SK-N-SH (cell line): ENCODE data around the gene NEURL1. TPM values are rescaled to one million over a fixed set of nuclear protein-coding genes. Genes with fewer than 3 reads are reported as not detected.

Experiments
- CTCF ChIA-PET: fragments of 300-600, 350-600 bp; formaldehyde crosslinking; extraction: SDS; loops from one replicate; lab custom pipeline; 2021; lab: Yijun Ruan, JAX
- POLR2A ChIA-PET: fragments of 350-600 bp; sonication (Branson Sonifier 250); formaldehyde crosslinking; extraction: SDS; loops from one replicate; lab custom pipeline; 2020; ENCODE audit warnings: antibody characterized with exemption, inconsistent platforms; lab: Yijun Ruan, JAX
- DNase-seq: peaks from one replicate; pipeline ENCODE4 v3.0.0; 2012
- H2AFZ ChIP-seq: fragments of 200-600 bp; sonication (generic); 2 replicates; pipeline ENCODE4 v1.8.1; 2016; ENCODE audit warnings: antibody characterized with exemption, mild to moderate bottlenecking, low read depth
- H3F3A ChIP-seq: fragments of 200-600 bp; sonication (generic); replicated peaks from 2 replicates; pipeline ENCODE3; 2016; ENCODE audit warnings: antibody characterized with exemption, mild to moderate bottlenecking; ENCODE audit not compliant: insufficient read depth
- H3K27ac ChIP-seq, 2 experiments: fragments of 200-500 bp in 1 of 2; fragments of 200-600 bp in 1 of 2; sonication (Bioruptor generic) in 1 of 2; sonication (generic), shearing (Covaris generic) in 1 of 2; 2 replicates each; pipeline versions ENCODE4 v1.5.1 to v1.6.1; 2014 to 2016; ENCODE audit warnings: low read depth in 2 of 2, inconsistent platforms in 1 of 2, low read length in 1 of 2, mild to moderate bottlenecking in 1 of 2, mixed read lengths in 1 of 2
- H3K27me3 ChIP-seq: fragments of 200-600 bp; sonication (generic), shearing (Covaris generic); 2 replicates; pipeline ENCODE4 v1.6.1; 2016; ENCODE audit warnings: mixed run types; ENCODE audit not compliant: insufficient read depth
- H3K36me3 ChIP-seq, 2 experiments: fragments of 200-500 bp in 1 of 2; fragments of 200-600 bp in 1 of 2; sonication (Bioruptor generic) in 1 of 2; sonication (generic) in 1 of 2; replicated peaks in 1 of 2; 2 replicates each; pipeline versions ENCODE3 to v1.5.1; 2014 to 2016; ENCODE audit warnings: low read length in 1 of 2, mild to moderate bottlenecking in 1 of 2; ENCODE audit not compliant: insufficient read depth in 2 of 2, control insufficient read depth in 1 of 2
- H3K4me1 ChIP-seq, 2 experiments: fragments of 200-500 bp in 1 of 2; fragments of 200-600 bp in 1 of 2; sonication (Bioruptor generic) in 1 of 2; sonication (generic), shearing (Covaris generic) in 1 of 2; 2 replicates each; pipeline versions ENCODE4 v1.5.1 to v1.6.1; 2014 to 2016; ENCODE audit warnings: low read depth in 1 of 2, low read length in 1 of 2, mixed run types in 1 of 2; ENCODE audit not compliant: insufficient read depth in 2 of 2, control insufficient read depth in 1 of 2
- H3K4me2 ChIP-seq: fragments of 200-600 bp; sonication (generic), shearing (Covaris generic); 2 replicates; pipeline ENCODE4 v1.6.1; 2017; ENCODE audit warnings: mixed run types
- H3K4me3 ChIP-seq, 2 experiments: fragments of 200-500 bp in 1 of 2; fragments of 200-600 bp in 1 of 2; sonication (Bioruptor generic) in 1 of 2; sonication (generic), shearing (Covaris generic) in 1 of 2; 2 replicates each; pipeline versions ENCODE4 v1.5.1 to v1.8.1; 2014 to 2016; ENCODE audit warnings: low read depth in 2 of 2, inconsistent platforms in 1 of 2, low read length in 1 of 2, mild to moderate bottlenecking in 1 of 2, mixed read lengths in 1 of 2, moderate library complexity in 1 of 2
- H3K79me2 ChIP-seq: fragments of 200-600 bp; sonication (generic); 2 replicates; pipeline ENCODE4 v1.8.1; 2017; ENCODE audit warnings: mild to moderate bottlenecking; ENCODE audit not compliant: insufficient read depth
- H3K9ac ChIP-seq: fragments of 200-600 bp; sonication (generic); 2 replicates; pipeline ENCODE4 v1.6.1; 2017; ENCODE audit warnings: mixed run types
- H3K9me2 ChIP-seq: fragments of 200-600 bp; sonication (generic); 2 replicates; pipeline ENCODE4 v1.6.1; 2017; ENCODE audit warnings: mixed run types
- H3K9me3 ChIP-seq: fragments of 200-600 bp; sonication (generic); 2 replicates; pipeline ENCODE4 v1.6.1; 2017; ENCODE audit warnings: mixed run types, mild to moderate bottlenecking, moderate library complexity
- H4K20me1 ChIP-seq: fragments of 200-600 bp; sonication (generic); 2 replicates; pipeline ENCODE4 v1.6.1; 2017; ENCODE audit warnings: mild to moderate bottlenecking, mixed run types; ENCODE audit not compliant: insufficient read depth
- CHD2 ChIP-seq: fragments of 150-350 bp; IDR thresholded peaks from 2 replicates; pipeline ENCODE4 v1.6.1; 2018; ENCODE audit warnings: low read length; ENCODE audit not compliant: partially characterized antibody
- EP300 ChIP-seq, 2 experiments: IDR thresholded peaks; 2 replicates each; pipeline versions ENCODE4 v1.4.0 to v1.6.1; 2012; ENCODE audit warnings: borderline replicate concordance in 1 of 2, low read depth in 1 of 2, low read length in 1 of 2
- EZH2phosphoT487 ChIP-seq: fragments of 200-600 bp; sonication (generic); IDR thresholded peaks from 2 replicates; pipeline ENCODE4 v1.6.1; 2017; ENCODE audit warnings: low read depth, mixed run types, mild to moderate bottlenecking, antibody characterized with exemption, moderate library complexity, borderline replicate concordance
- FOXM1 ChIP-seq: IDR thresholded peaks from 2 replicates; pipeline ENCODE4 v1.4.0; 2012; ENCODE audit warnings: low read depth, mild to moderate bottlenecking
- GABPA ChIP-seq: IDR thresholded peaks from 2 replicates; pipeline ENCODE4 v1.4.0; 2012; ENCODE audit warnings: low read depth, mild to moderate bottlenecking
- GATA2 ChIP-seq: sonication (generic); formaldehyde crosslinking; IDR thresholded peaks from 2 replicates; pipeline ENCODE4 v1.5.0; 2020; ENCODE audit warnings: mild to moderate bottlenecking, missing genetic modification reagents
- JUND ChIP-seq: IDR thresholded peaks from 2 replicates; pipeline ENCODE4 v1.4.0; 2012
- MXI1 ChIP-seq: IDR thresholded peaks from 2 replicates; pipeline ENCODE4 v1.6.1; 2012; ENCODE audit warnings: mild to moderate bottlenecking, low read depth, low read length, improper control_type of control experiment
- NFIC ChIP-seq: IDR thresholded peaks from 2 replicates; pipeline ENCODE4 v1.4.0; 2012; ENCODE audit warnings: borderline replicate concordance
- SIN3A ChIP-seq: IDR thresholded peaks from 2 replicates; pipeline ENCODE4 v1.6.1; 2012; ENCODE audit warnings: low read depth, mild to moderate bottlenecking, low read length, moderate library complexity, borderline replicate concordance
- TAF1 ChIP-seq: IDR thresholded peaks from 2 replicates; pipeline ENCODE4 v1.6.1; 2012; ENCODE audit warnings: low read depth, mild to moderate bottlenecking, low read length, moderate library complexity, borderline replicate concordance
- TCF12 ChIP-seq: IDR thresholded peaks from 2 replicates; pipeline ENCODE4 v1.4.0; 2012
- TEAD4 ChIP-seq: IDR thresholded peaks from 2 replicates; pipeline ENCODE4 v1.4.0; 2012; ENCODE audit warnings: mild to moderate bottlenecking, borderline replicate concordance; ENCODE audit not compliant: insufficient read depth
- WGBS: methylation state at CpG from one replicate; pipeline ENCODE4 v1.1.6; 2017; ENCODE audit warnings: low lambda C conversion rate; 5-methylcytosine and 5-hydroxymethylcytosine counted together
- polyA plus RNA-seq, 3 experiments: library from polyadenylated mRNA; depleted of rRNA; stranded (reverse); fragments of >200 nt; gene quantifications; 2 replicates each; pipeline ENCODE4 v1.2.3, GENCODE V29; 2012
- TF ChIP-seq, protein P1 (sequence below): fragments of 150-350 bp; IDR thresholded peaks from 2 replicates; pipeline ENCODE4 v1.6.1; 2017; ENCODE audit warnings: antibody characterized with exemption, low read length, low read depth, borderline replicate concordance
- TF ChIP-seq, protein P2 (sequence below): IDR thresholded peaks from 2 replicates; pipeline ENCODE4 v1.4.0; 2012; ENCODE audit warnings: low read depth, borderline replicate concordance
- TF ChIP-seq, protein P3 (sequence below): fragments of 200-600 bp; sonication (generic); IDR thresholded peaks from 2 replicates; pipeline ENCODE4 v1.6.1; 2017; ENCODE audit warnings: antibody characterized with exemption, mild to moderate bottlenecking, moderate library complexity
- TF ChIP-seq, protein P4 (sequence below): fragments of 150-350 bp; IDR thresholded peaks from 2 replicates; pipeline ENCODE4 v1.6.1; 2016; ENCODE audit warnings: mild to moderate bottlenecking, low read depth, low read length
- TF ChIP-seq, protein P5 (sequence below): IDR thresholded peaks from 2 replicates; pipeline ENCODE4 v1.6.1; 2012; ENCODE audit warnings: mild to moderate bottlenecking, low read depth, low read length, moderate library complexity
- TF ChIP-seq, protein P6 (sequence below): IDR thresholded peaks from 2 replicates; pipeline ENCODE4 v1.4.0; 2012; ENCODE audit warnings: low read depth, borderline replicate concordance

NEURL1 gene
- polyA plus RNA-seq, 1 of the 3 experiments (the other 2 are of a cell fraction): 0.05 TPM

DNA sequence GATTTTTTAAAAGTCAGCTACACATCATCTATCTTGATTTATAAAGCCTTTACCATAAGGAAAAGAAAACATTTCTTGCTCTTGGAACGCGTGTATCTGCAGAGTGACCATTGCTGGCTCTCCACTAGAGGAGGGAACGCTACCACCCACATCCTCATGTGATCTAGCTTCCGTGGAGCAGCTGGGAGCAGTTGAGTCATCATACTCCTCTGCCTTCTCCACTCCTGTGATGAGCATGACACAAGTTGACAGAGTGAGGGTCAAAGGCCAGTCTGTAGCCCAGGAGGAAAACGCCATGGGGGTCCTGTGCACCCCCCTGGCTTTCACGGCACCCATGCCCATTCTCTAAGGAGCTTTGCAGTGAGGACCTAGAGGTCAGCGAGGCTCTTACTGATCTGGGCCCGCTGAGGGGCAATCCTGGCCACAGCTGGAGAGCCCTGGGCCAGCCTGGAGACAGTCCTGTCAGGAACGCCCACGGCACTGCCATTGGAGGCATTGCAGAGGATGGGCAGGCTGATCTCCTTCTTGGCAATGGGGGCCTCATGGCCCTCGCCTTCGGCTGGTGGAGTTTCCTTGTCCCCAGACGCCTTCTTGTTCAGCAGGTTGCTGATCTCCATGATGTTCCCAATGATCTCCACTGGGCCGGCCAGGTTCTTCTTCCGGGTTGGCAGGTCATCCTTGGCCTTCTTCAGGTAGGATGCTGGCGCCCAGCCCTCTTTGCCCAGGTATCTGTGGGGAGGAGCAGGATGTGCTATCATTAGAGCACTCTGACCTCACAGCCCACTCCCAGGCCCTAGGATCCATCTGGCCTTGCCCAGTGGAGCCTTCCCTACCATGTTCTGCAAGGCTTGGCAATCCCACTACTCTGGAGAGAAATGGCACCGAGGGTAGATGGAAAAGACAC lies 119.2 kb downstream of the NEURL1 start (continued):
- no peak for TF ChIP-seq TEAD4
- TF ChIP-seq, protein P1, sequence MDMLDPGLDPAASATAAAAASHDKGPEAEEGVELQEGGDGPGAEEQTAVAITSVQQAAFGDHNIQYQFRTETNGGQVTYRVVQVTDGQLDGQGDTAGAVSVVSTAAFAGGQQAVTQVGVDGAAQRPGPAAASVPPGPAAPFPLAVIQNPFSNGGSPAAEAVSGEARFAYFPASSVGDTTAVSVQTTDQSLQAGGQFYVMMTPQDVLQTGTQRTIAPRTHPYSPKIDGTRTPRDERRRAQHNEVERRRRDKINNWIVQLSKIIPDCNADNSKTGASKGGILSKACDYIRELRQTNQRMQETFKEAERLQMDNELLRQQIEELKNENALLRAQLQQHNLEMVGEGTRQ: no peak
- TF ChIP-seq JUND: no peak
- TF ChIP-seq, protein P2, sequence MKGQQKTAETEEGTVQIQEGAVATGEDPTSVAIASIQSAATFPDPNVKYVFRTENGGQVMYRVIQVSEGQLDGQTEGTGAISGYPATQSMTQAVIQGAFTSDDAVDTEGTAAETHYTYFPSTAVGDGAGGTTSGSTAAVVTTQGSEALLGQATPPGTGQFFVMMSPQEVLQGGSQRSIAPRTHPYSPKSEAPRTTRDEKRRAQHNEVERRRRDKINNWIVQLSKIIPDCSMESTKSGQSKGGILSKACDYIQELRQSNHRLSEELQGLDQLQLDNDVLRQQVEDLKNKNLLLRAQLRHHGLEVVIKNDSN: no peak
- TF ChIP-seq TAF1: no peak
- no peak for TF ChIP-seq TCF12
- TF ChIP-seq GATA2 (CRISPR knock-in tag): no peak
- TF ChIP-seq NFIC: no peak
- no peak for TF ChIP-seq SIN3A
- TF ChIP-seq, protein P3, sequence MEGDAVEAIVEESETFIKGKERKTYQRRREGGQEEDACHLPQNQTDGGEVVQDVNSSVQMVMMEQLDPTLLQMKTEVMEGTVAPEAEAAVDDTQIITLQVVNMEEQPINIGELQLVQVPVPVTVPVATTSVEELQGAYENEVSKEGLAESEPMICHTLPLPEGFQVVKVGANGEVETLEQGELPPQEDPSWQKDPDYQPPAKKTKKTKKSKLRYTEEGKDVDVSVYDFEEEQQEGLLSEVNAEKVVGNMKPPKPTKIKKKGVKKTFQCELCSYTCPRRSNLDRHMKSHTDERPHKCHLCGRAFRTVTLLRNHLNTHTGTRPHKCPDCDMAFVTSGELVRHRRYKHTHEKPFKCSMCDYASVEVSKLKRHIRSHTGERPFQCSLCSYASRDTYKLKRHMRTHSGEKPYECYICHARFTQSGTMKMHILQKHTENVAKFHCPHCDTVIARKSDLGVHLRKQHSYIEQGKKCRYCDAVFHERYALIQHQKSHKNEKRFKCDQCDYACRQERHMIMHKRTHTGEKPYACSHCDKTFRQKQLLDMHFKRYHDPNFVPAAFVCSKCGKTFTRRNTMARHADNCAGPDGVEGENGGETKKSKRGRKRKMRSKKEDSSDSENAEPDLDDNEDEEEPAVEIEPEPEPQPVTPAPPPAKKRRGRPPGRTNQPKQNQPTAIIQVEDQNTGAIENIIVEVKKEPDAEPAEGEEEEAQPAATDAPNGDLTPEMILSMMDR: no peak
- TF ChIP-seq MXI1: no peak

DNA sequence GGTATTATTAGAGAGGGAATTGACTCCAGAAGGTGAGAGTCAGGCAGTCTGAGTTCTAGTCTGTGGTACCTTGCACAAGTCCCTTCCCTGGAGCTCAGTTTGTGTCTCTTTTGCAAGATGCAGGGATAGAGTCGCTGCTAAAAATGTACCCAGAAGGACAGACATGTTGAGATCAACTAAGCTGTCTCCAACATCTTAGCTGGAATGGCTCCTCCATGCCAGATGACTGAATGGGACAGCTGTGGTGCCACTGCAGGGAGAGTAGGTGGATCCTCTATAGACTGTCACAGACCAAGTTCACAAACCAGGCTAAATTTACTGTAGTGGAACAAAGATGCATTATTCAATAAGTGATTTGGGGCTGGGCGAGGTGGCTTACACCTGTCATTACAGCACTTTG lies 120.1 kb downstream of the NEURL1 start:
- no peak for DNase-seq
- no peak for TF ChIP-seq FOXM1
- no peak for TF ChIP-seq GABPA
- TF ChIP-seq, protein P4, sequence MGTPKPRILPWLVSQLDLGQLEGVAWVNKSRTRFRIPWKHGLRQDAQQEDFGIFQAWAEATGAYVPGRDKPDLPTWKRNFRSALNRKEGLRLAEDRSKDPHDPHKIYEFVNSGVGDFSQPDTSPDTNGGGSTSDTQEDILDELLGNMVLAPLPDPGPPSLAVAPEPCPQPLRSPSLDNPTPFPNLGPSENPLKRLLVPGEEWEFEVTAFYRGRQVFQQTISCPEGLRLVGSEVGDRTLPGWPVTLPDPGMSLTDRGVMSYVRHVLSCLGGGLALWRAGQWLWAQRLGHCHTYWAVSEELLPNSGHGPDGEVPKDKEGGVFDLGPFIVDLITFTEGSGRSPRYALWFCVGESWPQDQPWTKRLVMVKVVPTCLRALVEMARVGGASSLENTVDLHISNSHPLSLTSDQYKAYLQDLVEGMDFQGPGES: no peak
- no peak for TF ChIP-seq EP300 (IDR thresholded peaks at IDR 0.05; ENCODE audit: borderline replicate concordance in 1 of 2, low read depth in 1 of 2, low read length in 1 of 2)
- TF ChIP-seq, protein P5, sequence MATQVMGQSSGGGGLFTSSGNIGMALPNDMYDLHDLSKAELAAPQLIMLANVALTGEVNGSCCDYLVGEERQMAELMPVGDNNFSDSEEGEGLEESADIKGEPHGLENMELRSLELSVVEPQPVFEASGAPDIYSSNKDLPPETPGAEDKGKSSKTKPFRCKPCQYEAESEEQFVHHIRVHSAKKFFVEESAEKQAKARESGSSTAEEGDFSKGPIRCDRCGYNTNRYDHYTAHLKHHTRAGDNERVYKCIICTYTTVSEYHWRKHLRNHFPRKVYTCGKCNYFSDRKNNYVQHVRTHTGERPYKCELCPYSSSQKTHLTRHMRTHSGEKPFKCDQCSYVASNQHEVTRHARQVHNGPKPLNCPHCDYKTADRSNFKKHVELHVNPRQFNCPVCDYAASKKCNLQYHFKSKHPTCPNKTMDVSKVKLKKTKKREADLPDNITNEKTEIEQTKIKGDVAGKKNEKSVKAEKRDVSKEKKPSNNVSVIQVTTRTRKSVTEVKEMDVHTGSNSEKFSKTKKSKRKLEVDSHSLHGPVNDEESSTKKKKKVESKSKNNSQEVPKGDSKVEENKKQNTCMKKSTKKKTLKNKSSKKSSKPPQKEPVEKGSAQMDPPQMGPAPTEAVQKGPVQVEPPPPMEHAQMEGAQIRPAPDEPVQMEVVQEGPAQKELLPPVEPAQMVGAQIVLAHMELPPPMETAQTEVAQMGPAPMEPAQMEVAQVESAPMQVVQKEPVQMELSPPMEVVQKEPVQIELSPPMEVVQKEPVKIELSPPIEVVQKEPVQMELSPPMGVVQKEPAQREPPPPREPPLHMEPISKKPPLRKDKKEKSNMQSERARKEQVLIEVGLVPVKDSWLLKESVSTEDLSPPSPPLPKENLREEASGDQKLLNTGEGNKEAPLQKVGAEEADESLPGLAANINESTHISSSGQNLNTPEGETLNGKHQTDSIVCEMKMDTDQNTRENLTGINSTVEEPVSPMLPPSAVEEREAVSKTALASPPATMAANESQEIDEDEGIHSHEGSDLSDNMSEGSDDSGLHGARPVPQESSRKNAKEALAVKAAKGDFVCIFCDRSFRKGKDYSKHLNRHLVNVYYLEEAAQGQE: no peak
- TF ChIP-seq EZH2phosphoT487: no peak
- TF ChIP-seq, protein P6, sequence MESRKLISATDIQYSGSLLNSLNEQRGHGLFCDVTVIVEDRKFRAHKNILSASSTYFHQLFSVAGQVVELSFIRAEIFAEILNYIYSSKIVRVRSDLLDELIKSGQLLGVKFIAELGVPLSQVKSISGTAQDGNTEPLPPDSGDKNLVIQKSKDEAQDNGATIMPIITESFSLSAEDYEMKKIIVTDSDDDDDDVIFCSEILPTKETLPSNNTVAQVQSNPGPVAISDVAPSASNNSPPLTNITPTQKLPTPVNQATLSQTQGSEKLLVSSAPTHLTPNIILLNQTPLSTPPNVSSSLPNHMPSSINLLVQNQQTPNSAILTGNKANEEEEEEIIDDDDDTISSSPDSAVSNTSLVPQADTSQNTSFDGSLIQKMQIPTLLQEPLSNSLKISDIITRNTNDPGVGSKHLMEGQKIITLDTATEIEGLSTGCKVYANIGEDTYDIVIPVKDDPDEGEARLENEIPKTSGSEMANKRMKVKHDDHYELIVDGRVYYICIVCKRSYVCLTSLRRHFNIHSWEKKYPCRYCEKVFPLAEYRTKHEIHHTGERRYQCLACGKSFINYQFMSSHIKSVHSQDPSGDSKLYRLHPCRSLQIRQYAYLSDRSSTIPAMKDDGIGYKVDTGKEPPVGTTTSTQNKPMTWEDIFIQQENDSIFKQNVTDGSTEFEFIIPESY: no peak
- TF ChIP-seq CHD2: no peak
- no peak for TF ChIP-seq MXI1

More for the DNA sequence above, 120.1 kb downstream of the NEURL1 start:
- Histone ChIP-seq H3K4me3 (no peak overlapping the region), H3K27me3 (no peaks in the 10 kb centered on the region), H2AFZ (no peak overlapping the region), H3K9ac (no peak overlapping the region), H3K9me2 (no peaks in the 10 kb centered on the region), H3F3A (no peaks in the 10 kb centered on the region), H3K4me2 (no peak overlapping the region), H3K27ac (no peak overlapping the region; a peak in 1 of 4 replicates), H3K79me2 (no peaks in the 10 kb centered on the region), H3K36me3 (peaks cover 0 to 9% of the 10 kb centered on the region in 2 experiments), H4K20me1 (no peaks in the 10 kb centered on the region), H3K9me3 (no peaks in the 10 kb centered on the region), H3K4me1 (peaks cover 0 to 76% of the 10 kb centered on the region in 2 experiments; a peak in 3 of 4 replicates)
- CTCF ChIA-PET: interaction anchor here (1.5 to 7.9 kb wide), 5 partner anchors 9 to 95 kb away, joined by 3 to 59 read pairs (median 13); no protein-coding TSS in a partner anchor
- POLR2A ChIA-PET: interaction anchor here (0.6 to 1.4 kb wide), 2 partner anchors 25 to 65 kb away, joined by 3 to 5 read pairs; no protein-coding TSS in a partner anchor
- 97% methylated on average over 2 of the region's 2 CpGs for WGBS
